Large intestine (tissue), 12 donors: ENCODE measurements around the gene PDE1A. TPM values are rescaled to one million over a fixed set of nuclear protein-coding genes. Genes with fewer than 3 reads are reported as not detected.

Experiments used
- DNase-seq, 2 donors: peaks; one replicate each; pipeline versions ENCODE4 v3.0.0 to v3.0.0-alpha.2; 2013
- H3K27ac ChIP-seq: one replicate; pipeline ENCODE4 v1.5.1; 2013; ENCODE audit warnings: low read length
- H3K27me3 ChIP-seq: 2 replicates; pipeline ENCODE4 v1.6.1; 2013; ENCODE audit warnings: low read length; ENCODE audit not compliant: control insufficient read depth, insufficient read depth
- H3K36me3 ChIP-seq: 2 replicates; pipeline ENCODE4 v1.6.1; 2013; ENCODE audit warnings: low read length; ENCODE audit not compliant: control insufficient read depth, insufficient read depth
- H3K4me1 ChIP-seq: one replicate; pipeline ENCODE4 v1.6.1; 2013; ENCODE audit warnings: low read length; ENCODE audit not compliant: control insufficient read depth, insufficient read depth
- H3K4me3 ChIP-seq: one replicate; pipeline ENCODE4 v1.5.1; 2013; ENCODE audit warnings: low read length
- H3K9me3 ChIP-seq: one replicate; pipeline ENCODE4 v1.6.1; 2013; ENCODE audit warnings: mild to moderate bottlenecking, low read depth, low read length, moderate library complexity; ENCODE audit not compliant: control insufficient read depth
- WGBS: methylation state at CpG from one replicate; pipeline ENCODE4 v1.1.5; 2013; ENCODE audit warnings: low lambda C conversion rate; ENCODE audit not compliant: insufficient coverage; 5-methylcytosine and 5-hydroxymethylcytosine counted together
- long read RNA-seq, 11 donors: transcript quantifications; one replicate each; lab custom pipeline, GENCODE V29; 2026
- polyA plus RNA-seq: library from polyadenylated mRNA; unstranded; fragments of 120-200 nt; gene quantifications from one replicate; pipeline ENCODE4 v1.2.1, GENCODE V29; 2013

PDE1A gene
- 16.1 TPM for polyA plus RNA-seq
- long read RNA-seq, donor 1, partial matches to known transcripts: 0 of 4 reads
- long read RNA-seq, donor 1, other reads (novel, unspliced or antisense): 0 of 4 reads
- long read RNA-seq, donor 2, partial matches to known transcripts: 10 of 14 reads
- long read RNA-seq, donor 2, other reads (novel, unspliced or antisense): 0 of 14 reads
- long read RNA-seq, donor 3: 0 reads
- long read RNA-seq, donor 4: 0 reads
- long read RNA-seq, donor 5, partial matches to known transcripts: 0 of 1 reads
- long read RNA-seq, donor 5, other reads (novel, unspliced or antisense): 0 of 1 reads
- long read RNA-seq, donor 6, partial matches to known transcripts: 0 of 2 reads
- long read RNA-seq, donor 6, other reads (novel, unspliced or antisense): 0 of 2 reads
- long read RNA-seq, donor 7, partial matches to known transcripts: 0 of 1 reads
- long read RNA-seq, donor 7, other reads (novel, unspliced or antisense): 0 of 1 reads
- long read RNA-seq, donor 8, transcript PDE1A-201 (14 exons, 2,338 nt): major isoform, 7 of 7 reads
- long read RNA-seq, donor 8, partial matches to known transcripts: 0 of 7 reads
- long read RNA-seq, donor 8, other reads (novel, unspliced or antisense): 0 of 7 reads
- long read RNA-seq, donor 9, partial matches to known transcripts: 0 of 3 reads
- long read RNA-seq, donor 9, other reads (novel, unspliced or antisense): 0 of 3 reads
- long read RNA-seq, donor 10, partial matches to known transcripts: 0 of 1 reads
- long read RNA-seq, donor 10, other reads (novel, unspliced or antisense): 0 of 1 reads
- long read RNA-seq, donor 11, partial matches to known transcripts: 0 of 2 reads
- long read RNA-seq, donor 11, other reads (novel, unspliced or antisense): 0 of 2 reads

GRCh38 chr2:182426918-182427240 lies at the start of gene PDE1A:
Gene PDE1A (minus strand): TSS chr2:182427036.
- Histone ChIP-seq H3K27me3 (no peaks in the 10 kb centered on the region), H3K4me1 (no peaks in the 10 kb centered on the region), H3K27ac (peak within 1 kb of the TSS; percentile 54), H3K9me3 (no peaks in the 10 kb centered on the region), H3K36me3 (no peaks in the 10 kb centered on the region), H3K4me3 (peak within 1 kb of the TSS; percentile 43)
- DNase-seq: peak in 1 of 2 donors; percentile 17
- WGBS: no CpG with 5 or more reads among the region's 3 CpGs

- DNase-seq: no peak
- no peaks in the 10 kb centered on the region for H3K36me3 ChIP-seq
- WGBS: 100% methylated on average over 2 of the region's 4 CpGs
Measured at GRCh38 chr2:182473635-182474034, 46.8 kb upstream of the PDE1A start.

GRCh38 chr2:182463760-182464159 lies 36.9 kb upstream of the PDE1A start:
- H3K4me1 ChIP-seq: no peaks in the 10 kb centered on the region
- DNase-seq: no peak
- H3K27me3 ChIP-seq: no peaks in the 10 kb centered on the region
- H3K9me3 ChIP-seq: no peaks in the 10 kb centered on the region
- WGBS: no CpG with 5 or more reads among the region's 1 CpG
- no peaks in the 10 kb centered on the region for H3K36me3 ChIP-seq
- H3K4me3 ChIP-seq: no peak overlapping the region
- H3K27ac ChIP-seq: no peak overlapping the region

More at GRCh38 chr2:182473635-182474034, 46.8 kb upstream of the PDE1A start:
- H3K27me3 ChIP-seq: no peaks in the 10 kb centered on the region
- H3K4me1 ChIP-seq: no peaks in the 10 kb centered on the region
- H3K9me3 ChIP-seq: no peaks in the 10 kb centered on the region
- no peak overlapping the region for H3K27ac ChIP-seq
- no peak overlapping the region for H3K4me3 ChIP-seq

- Histone ChIP-seq H3K4me3 (no peak overlapping the region), H3K4me1 (no peaks in the 10 kb centered on the region), H3K27me3 (no peaks in the 10 kb centered on the region), H3K27ac (no peak overlapping the region), H3K9me3 (no peaks in the 10 kb centered on the region), H3K36me3 (no peaks in the 10 kb centered on the region)
- no CpG with 5 or more reads among the region's 4 CpGs for WGBS
- no peak for DNase-seq
Measured at GRCh38 chr2:182456784-182457183, 29.9 kb upstream of the PDE1A start.

GRCh38 chr2:182452456-182452990 lies 25.7 kb upstream of the PDE1A start:
- H3K4me1 ChIP-seq: no peaks in the 10 kb centered on the region
- no peaks in the 10 kb centered on the region for H3K27me3 ChIP-seq
- no peak for DNase-seq
- WGBS: 100% methylated on average over 1 of the region's 2 CpGs
- H3K4me3 ChIP-seq: no peak overlapping the region
- no peaks in the 10 kb centered on the region for H3K9me3 ChIP-seq
- no peak overlapping the region for H3K27ac ChIP-seq
- H3K36me3 ChIP-seq: no peaks in the 10 kb centered on the region

GRCh38 chr2:182448371-182448770 lies 21.5 kb upstream of the PDE1A start:
- WGBS: 92% methylated on average over 2 of the region's 2 CpGs
- Histone ChIP-seq H3K4me3 (no peak overlapping the region), H3K9me3 (no peaks in the 10 kb centered on the region)

GRCh38 chr2:182447863-182448262 lies 21.0 kb upstream of the PDE1A start:
- WGBS: no CpG with 5 or more reads among the region's 2 CpGs
- Histone ChIP-seq H3K36me3 (no peaks in the 10 kb centered on the region), H3K9me3 (no peaks in the 10 kb centered on the region), H3K4me3 (no peak overlapping the region), H3K4me1 (no peaks in the 10 kb centered on the region), H3K27ac (no peak overlapping the region), H3K27me3 (no peaks in the 10 kb centered on the region)
- no peak for DNase-seq

More at GRCh38 chr2:182448371-182448770, 21.5 kb upstream of the PDE1A start:
- Histone ChIP-seq H3K4me1 (no peaks in the 10 kb centered on the region), H3K36me3 (no peaks in the 10 kb centered on the region), H3K27ac (no peak overlapping the region), H3K27me3 (no peaks in the 10 kb centered on the region)
- DNase-seq: no peak

GRCh38 chr2:182447163-182447562 lies 20.3 kb upstream of the PDE1A start:
- Histone ChIP-seq H3K4me1 (no peaks in the 10 kb centered on the region), H3K27ac (no peak overlapping the region), H3K27me3 (no peaks in the 10 kb centered on the region), H3K36me3 (no peaks in the 10 kb centered on the region), H3K4me3 (no peak overlapping the region), H3K9me3 (no peaks in the 10 kb centered on the region)
- WGBS: 80% methylated on average over 1 of the region's 2 CpGs
- DNase-seq: no peak

- Histone ChIP-seq H3K36me3 (no peaks in the 10 kb centered on the region), H3K9me3 (no peaks in the 10 kb centered on the region), H3K27me3 (no peaks in the 10 kb centered on the region), H3K4me3 (no peak overlapping the region), H3K27ac (no peak overlapping the region), H3K4me1 (no peaks in the 10 kb centered on the region)
- no peak for DNase-seq
Measured at GRCh38 chr2:182446087-182446486, 19.3 kb upstream of the PDE1A start.

- no peaks in the 10 kb centered on the region for H3K36me3 ChIP-seq
- no peak overlapping the region for H3K4me3 ChIP-seq
- no peaks in the 10 kb centered on the region for H3K27me3 ChIP-seq
- no peak overlapping the region for H3K27ac ChIP-seq
- no peaks in the 10 kb centered on the region for H3K9me3 ChIP-seq
- no peaks in the 10 kb centered on the region for H3K4me1 ChIP-seq
- 50% methylated on average over 1 of the region's 4 CpGs for WGBS
- no peak for DNase-seq
Measured at GRCh38 chr2:182445391-182445965, 18.6 kb upstream of the PDE1A start.
